MM.1S (cell line): ENCODE data around the gene LDAF1.

Experiments used
- DNase-seq: peaks from one replicate; pipeline ENCODE4 v3.0.0-alpha.2; 2015
- H2AFZ ChIP-seq: fragments of 300-600 bp; sonication (generic); 2 replicates; pipeline ENCODE4 v1.6.0; 2016; ENCODE audit warnings: antibody characterized with exemption, low read length
- H3F3A ChIP-seq: fragments of 300-600 bp; sonication (generic); 2 replicates; pipeline ENCODE4 v1.6.1; 2016; ENCODE audit warnings: mild to moderate bottlenecking, antibody characterized with exemption, low read length, moderate library complexity, mixed read lengths; ENCODE audit not compliant: insufficient read depth
- H3K27ac ChIP-seq: fragments of 300-600 bp; sonication (generic); 2 replicates; pipeline ENCODE4 v1.5.1; 2016; ENCODE audit warnings: mild to moderate bottlenecking, low read length
- H3K27me3 ChIP-seq: fragments of 300-600 bp; sonication (generic); replicated peaks from 2 replicates; pipeline ENCODE4 v1.6.0; 2016; ENCODE audit warnings: low read length; ENCODE audit not compliant: insufficient read depth
- H3K36me3 ChIP-seq: fragments of 300-600 bp; sonication (generic); replicated peaks from 2 replicates; pipeline ENCODE4 v1.6.1; 2016; ENCODE audit warnings: mild to moderate bottlenecking, low read length, mixed read lengths; ENCODE audit not compliant: insufficient read depth
- H3K4me1 ChIP-seq: fragments of 300-600 bp; sonication (generic); 2 replicates; pipeline ENCODE4 v1.6.1; 2016; ENCODE audit warnings: low read length, mixed read lengths
- H3K4me2 ChIP-seq: fragments of 300-600 bp; sonication (generic); 2 replicates; pipeline ENCODE4 v1.6.0; 2016; ENCODE audit warnings: low read depth, low read length
- H3K4me3 ChIP-seq: fragments of 300-600 bp; sonication (generic); 2 replicates; pipeline ENCODE4 v1.5.1; 2016; ENCODE audit warnings: low read length, mixed read lengths
- H3K79me2 ChIP-seq: fragments of 300-600 bp; sonication (generic); 2 replicates; pipeline ENCODE4 v1.6.1; 2016; ENCODE audit warnings: mixed run types, low read length, mixed read lengths
- H3K9ac ChIP-seq: fragments of 300-600 bp; sonication (generic); 2 replicates; pipeline ENCODE4 v1.6.1; 2016; ENCODE audit warnings: low read length, mixed read lengths
- H3K9me2 ChIP-seq: fragments of 300-600 bp; sonication (generic); replicated peaks from 2 replicates; pipeline ENCODE4 v1.6.1; 2016; ENCODE audit warnings: mild to moderate bottlenecking, low read length, mixed read lengths; ENCODE audit not compliant: insufficient read depth
- H3K9me3 ChIP-seq: fragments of 300-600 bp; sonication (generic); replicated peaks from 2 replicates; pipeline ENCODE4 v1.6.1; 2016; ENCODE audit warnings: mild to moderate bottlenecking, low read length, mixed read lengths; ENCODE audit not compliant: insufficient read depth
- H4K20me1 ChIP-seq: fragments of 300-600 bp; sonication (generic); 2 replicates; pipeline ENCODE4 v1.6.1; 2016; ENCODE audit warnings: mild to moderate bottlenecking, low read length, moderate library complexity, mixed read lengths; ENCODE audit not compliant: insufficient read depth
- EZH2 ChIP-seq: fragments of 300-600 bp; sonication (generic); optimal IDR thresholded peaks from 2 replicates; pipeline ENCODE3; 2017; ENCODE audit warnings: low read depth, mild to moderate bottlenecking, antibody characterized with exemption, low read length, mixed read lengths
- EZH2phosphoT487 ChIP-seq: fragments of 300-600 bp; sonication (generic); IDR thresholded peaks from 2 replicates; pipeline ENCODE4 v1.6.1; 2018; ENCODE audit warnings: antibody characterized with exemption, low read length
- TF ChIP-seq, protein P1 (sequence below): fragments of 300-600 bp; sonication (generic); IDR thresholded peaks from 2 replicates; pipeline ENCODE4 v1.5.1; 2016; ENCODE audit warnings: antibody characterized with exemption, low read length, mixed read lengths

LDAF1 gene

DNA sequence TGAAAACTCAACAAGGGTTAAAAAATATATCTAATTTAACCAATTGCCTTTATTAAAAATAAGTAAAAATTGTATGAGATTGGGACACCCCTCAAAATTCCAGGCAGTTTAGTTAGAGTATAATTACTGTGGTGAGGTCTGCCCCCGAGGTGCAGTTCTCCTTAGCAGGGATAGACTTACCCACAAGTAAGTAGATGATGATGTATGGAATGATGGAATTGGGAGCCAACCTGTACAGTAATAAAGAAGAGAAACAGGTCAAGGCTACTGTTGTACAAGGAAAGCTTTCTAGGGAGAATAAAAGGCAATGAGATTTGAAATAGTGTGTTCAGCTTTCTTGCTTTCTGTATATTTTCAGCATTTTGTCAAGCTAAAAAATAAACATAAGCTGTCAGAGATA is 1.8 kb downstream of the LDAF1 start:
- Histone ChIP-seq H3K36me3 (no peaks in the 10 kb centered on the region), H2AFZ (no peak overlapping the region), H3K4me1 (peaks cover 8% of the 10 kb centered on the region), H4K20me1 (no peaks in the 10 kb centered on the region), H3K4me3 (no peak overlapping the region), H3K27ac (no peak overlapping the region), H3K9me3 (no peaks in the 10 kb centered on the region), H3K79me2 (no peaks in the 10 kb centered on the region), H3F3A (no peaks in the 10 kb centered on the region), H3K9ac (no peak overlapping the region), H3K4me2 (no peak overlapping the region), H3K9me2 (no peaks in the 10 kb centered on the region), H3K27me3 (no peaks in the 10 kb centered on the region)
- no peak for DNase-seq
- TF ChIP-seq, protein P1, sequence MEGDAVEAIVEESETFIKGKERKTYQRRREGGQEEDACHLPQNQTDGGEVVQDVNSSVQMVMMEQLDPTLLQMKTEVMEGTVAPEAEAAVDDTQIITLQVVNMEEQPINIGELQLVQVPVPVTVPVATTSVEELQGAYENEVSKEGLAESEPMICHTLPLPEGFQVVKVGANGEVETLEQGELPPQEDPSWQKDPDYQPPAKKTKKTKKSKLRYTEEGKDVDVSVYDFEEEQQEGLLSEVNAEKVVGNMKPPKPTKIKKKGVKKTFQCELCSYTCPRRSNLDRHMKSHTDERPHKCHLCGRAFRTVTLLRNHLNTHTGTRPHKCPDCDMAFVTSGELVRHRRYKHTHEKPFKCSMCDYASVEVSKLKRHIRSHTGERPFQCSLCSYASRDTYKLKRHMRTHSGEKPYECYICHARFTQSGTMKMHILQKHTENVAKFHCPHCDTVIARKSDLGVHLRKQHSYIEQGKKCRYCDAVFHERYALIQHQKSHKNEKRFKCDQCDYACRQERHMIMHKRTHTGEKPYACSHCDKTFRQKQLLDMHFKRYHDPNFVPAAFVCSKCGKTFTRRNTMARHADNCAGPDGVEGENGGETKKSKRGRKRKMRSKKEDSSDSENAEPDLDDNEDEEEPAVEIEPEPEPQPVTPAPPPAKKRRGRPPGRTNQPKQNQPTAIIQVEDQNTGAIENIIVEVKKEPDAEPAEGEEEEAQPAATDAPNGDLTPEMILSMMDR = no peak
- TF ChIP-seq EZH2 = no peak
- TF ChIP-seq EZH2phosphoT487 = no peak

DNA sequence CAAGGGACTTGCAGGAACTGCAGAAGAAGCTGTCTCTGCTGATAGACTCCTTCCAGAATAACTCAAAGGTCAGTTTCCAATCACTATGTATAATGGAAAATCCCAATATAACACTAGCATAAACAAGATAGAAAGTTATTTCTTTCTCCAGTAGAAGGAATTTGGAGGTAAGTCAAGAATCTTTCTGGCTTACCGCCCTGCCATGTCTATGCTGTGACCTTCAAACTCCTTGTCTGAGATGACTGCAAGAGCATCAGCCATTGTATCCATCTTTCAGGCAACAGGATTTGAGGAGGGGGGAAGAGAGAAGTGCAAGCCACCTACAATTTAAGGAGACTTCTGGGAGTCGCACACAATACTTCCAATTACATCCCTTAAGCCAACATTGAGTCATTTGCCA is 2.7 kb downstream of the LDAF1 start:
- H3K4me3 ChIP-seq = no peak overlapping the region
- no peaks in the 10 kb centered on the region for H4K20me1 ChIP-seq
- H3K9ac ChIP-seq = no peak overlapping the region
- H3K4me1 ChIP-seq = peaks cover 8% of the 10 kb centered on the region
- H3K9me3 ChIP-seq = no peaks in the 10 kb centered on the region
- H3K36me3 ChIP-seq = no peaks in the 10 kb centered on the region
- H3K4me2 ChIP-seq = no peak overlapping the region
- H2AFZ ChIP-seq = no peak overlapping the region
- no peaks in the 10 kb centered on the region for H3K79me2 ChIP-seq
- no peaks in the 10 kb centered on the region for H3K9me2 ChIP-seq
- no peaks in the 10 kb centered on the region for H3F3A ChIP-seq
- H3K27ac ChIP-seq = no peak overlapping the region
- no peaks in the 10 kb centered on the region for H3K27me3 ChIP-seq
- no peak for TF ChIP-seq EZH2phosphoT487
- TF ChIP-seq EZH2 = no peak
- no peak for DNase-seq

DNA sequence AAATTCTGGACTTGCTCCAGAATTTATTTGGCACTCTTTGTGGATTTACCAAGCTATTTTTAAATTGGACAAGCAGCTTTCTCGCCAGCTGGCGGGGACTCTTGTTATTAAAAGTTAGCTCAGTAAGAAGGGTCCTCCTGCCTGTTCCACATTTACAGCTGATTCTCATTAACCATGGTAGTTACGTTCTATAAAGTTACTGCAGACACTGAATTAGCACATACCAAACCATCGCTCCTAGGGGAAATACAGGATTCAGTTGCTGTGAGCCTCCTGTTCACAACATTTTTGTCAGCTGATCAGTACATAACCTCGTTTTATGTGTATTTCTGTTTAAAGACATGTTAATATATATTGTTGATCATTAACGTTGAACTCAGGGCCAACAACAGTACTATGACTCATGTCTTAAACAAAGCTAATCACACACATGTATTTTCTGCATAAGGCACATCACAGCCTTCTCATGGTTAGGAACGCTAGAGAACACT is 4.2 kb downstream of the LDAF1 start:
- peaks cover 6% of the 10 kb centered on the region for H3K4me1 ChIP-seq
- no peak for DNase-seq
- no peak overlapping the region for H3K4me2 ChIP-seq
- H3F3A ChIP-seq = no peaks in the 10 kb centered on the region
- TF ChIP-seq EZH2phosphoT487 (no peak), EZH2 (no peak)
- TF ChIP-seq, protein P1 = no peak
- H3K36me3 ChIP-seq = no peaks in the 10 kb centered on the region
- no peaks in the 10 kb centered on the region for H4K20me1 ChIP-seq
- no peaks in the 10 kb centered on the region for H3K27me3 ChIP-seq
- no peaks in the 10 kb centered on the region for H3K9me2 ChIP-seq
- H3K4me3 ChIP-seq = no peak overlapping the region
- H3K79me2 ChIP-seq = no peaks in the 10 kb centered on the region
- H2AFZ ChIP-seq = no peak overlapping the region
- H3K9me3 ChIP-seq = no peaks in the 10 kb centered on the region
- H3K9ac ChIP-seq = no peak overlapping the region
- no peak overlapping the region for H3K27ac ChIP-seq

DNA sequence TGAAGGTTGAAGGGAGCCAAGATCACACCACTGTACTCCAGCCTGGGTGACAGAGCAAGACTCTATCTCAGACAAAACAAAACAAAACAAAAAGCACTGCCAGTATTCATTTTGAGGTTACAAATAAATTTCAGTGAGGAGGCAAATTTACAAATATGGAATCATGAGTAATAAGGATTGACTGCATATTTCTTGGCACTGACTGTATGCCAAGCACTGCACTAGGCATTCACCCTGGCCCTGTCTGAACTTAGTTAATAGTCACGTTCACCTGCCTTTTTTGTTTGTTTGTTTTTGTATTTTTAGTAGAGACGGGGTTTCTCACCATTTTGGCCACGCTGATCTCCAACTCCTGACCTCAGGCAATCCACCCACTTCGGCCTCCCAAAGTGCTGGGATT is 5.1 kb downstream of the LDAF1 start:
- Histone ChIP-seq H3K4me2 (no peak overlapping the region), H3K4me3 (no peak overlapping the region), H3K4me1 (no peaks in the 10 kb centered on the region), H3K27me3 (no peaks in the 10 kb centered on the region), H3K9me3 (no peaks in the 10 kb centered on the region), H2AFZ (no peak overlapping the region), H4K20me1 (no peaks in the 10 kb centered on the region), H3K79me2 (no peaks in the 10 kb centered on the region), H3F3A (no peaks in the 10 kb centered on the region), H3K9me2 (no peaks in the 10 kb centered on the region), H3K36me3 (no peaks in the 10 kb centered on the region), H3K9ac (no peak overlapping the region), H3K27ac (no peak overlapping the region)
- no peak for DNase-seq
- TF ChIP-seq, protein P1 = no peak
- TF ChIP-seq EZH2phosphoT487 = no peak
- TF ChIP-seq EZH2 = no peak
